GM21423 (cell line): ENCODE measurements around the gene FSIP1.

ENCODE experiments used
- ATAC-seq: cut with Tn5 transposase; IDR thresholded peaks from one replicate; pipeline ENCODE4 v1.9.1; 2021; ENCODE audit warnings: mild to moderate bottlenecking, moderate library complexity; ENCODE audit not compliant: unreplicated experiment

Gene FSIP1

GRCh38 chr15:39654304-39654703 is 128.3 kb downstream of the FSIP1 start:
- ATAC-seq, result no peak

GRCh38 chr15:39651881-39652280 is 130.8 kb downstream of the FSIP1 start:
- no peak for ATAC-seq

- ATAC-seq, result no peak
Observed at GRCh38 chr15:39651295-39651694, 131.3 kb downstream of the FSIP1 start.

GRCh38 chr15:39649757-39650156 is 132.9 kb downstream of the FSIP1 start:
- ATAC-seq, result no peak

- ATAC-seq, result no peak
Observed at GRCh38 chr15:39646425-39646824, 136.2 kb downstream of the FSIP1 start.

GRCh38 chr15:39645976-39646257 is 136.7 kb downstream of the FSIP1 start:
- ATAC-seq, result no peak

- no peak for ATAC-seq
Observed at GRCh38 chr15:39645138-39645975, 137.3 kb downstream of the FSIP1 start.

- ATAC-seq, result no peak
Observed at GRCh38 chr15:39644136-39644535, 138.5 kb downstream of the FSIP1 start.

- ATAC-seq, result no peak
Observed at GRCh38 chr15:39643727-39644126, 138.9 kb downstream of the FSIP1 start.

GRCh38 chr15:39642011-39642640 is 140.5 kb downstream of the FSIP1 start:
- ATAC-seq, result no peak

- ATAC-seq, result no peak
Observed at GRCh38 chr15:39641191-39641889, 141.3 kb downstream of the FSIP1 start.

- ATAC-seq, result no peak
Observed at GRCh38 chr15:39640665-39641064, 142.0 kb downstream of the FSIP1 start.

GRCh38 chr15:39639037-39639436 is 143.6 kb downstream of the FSIP1 start:
- ATAC-seq, result no peak

GRCh38 chr15:39638041-39638440 is 144.6 kb downstream of the FSIP1 start:
- no peak for ATAC-seq

- ATAC-seq, result no peak
Observed at GRCh38 chr15:39631357-39631756, 151.3 kb downstream of the FSIP1 start.

GRCh38 chr15:39629906-39630305 is 152.7 kb downstream of the FSIP1 start:
- no peak for ATAC-seq

GRCh38 chr15:39629371-39629770 is 153.3 kb downstream of the FSIP1 start:
- no peak for ATAC-seq

- ATAC-seq, result no peak
Observed at GRCh38 chr15:39628546-39629257, 153.9 kb downstream of the FSIP1 start.

GRCh38 chr15:39628144-39628508 is 154.5 kb downstream of the FSIP1 start:
- ATAC-seq, result no peak

GRCh38 chr15:39627451-39628143 is 155.0 kb downstream of the FSIP1 start:
- ATAC-seq, result no peak

- no peak for ATAC-seq
Observed at GRCh38 chr15:39625856-39626255, 156.8 kb downstream of the FSIP1 start.
